ENCODE measurements around the gene RAB4A.

DNA sequence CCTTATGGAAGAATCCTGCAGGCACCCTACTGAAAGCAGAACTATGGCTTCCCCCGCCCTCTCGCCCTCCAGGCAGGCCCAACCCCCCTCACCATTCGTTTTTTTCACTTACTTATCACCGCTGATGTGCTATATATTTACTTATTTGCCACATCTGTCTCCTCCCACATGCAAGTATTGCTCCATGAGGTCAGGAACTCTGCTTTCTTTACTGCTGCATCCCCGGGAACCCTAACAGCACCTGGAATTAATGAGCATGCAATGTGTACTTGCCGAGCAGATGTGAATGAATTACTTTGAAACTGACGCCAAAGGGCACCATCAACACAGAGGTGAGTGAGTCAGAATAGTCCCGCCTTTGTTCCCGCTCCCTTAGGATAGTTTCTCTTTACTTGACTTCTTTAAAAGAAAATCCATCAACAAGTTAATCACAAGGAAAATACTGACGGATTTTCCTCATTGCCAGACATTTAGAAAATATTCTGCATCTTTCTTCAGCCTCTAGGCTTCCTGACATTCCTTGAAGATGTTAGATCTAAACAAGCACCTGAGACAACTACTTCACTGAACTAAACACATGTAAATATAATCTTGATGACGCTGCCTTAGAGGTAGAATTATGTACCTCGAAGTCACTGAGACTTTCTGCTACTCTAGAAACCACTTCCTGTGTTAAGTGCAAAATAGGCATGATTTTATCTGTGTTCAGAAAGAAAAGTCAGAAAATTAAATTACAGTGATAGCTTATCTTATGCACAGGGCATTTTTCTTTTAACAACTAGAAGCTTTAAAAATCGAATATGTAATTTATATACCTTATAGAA is 17.5 kb upstream of the RAB4A start:
- no peak for TF ChIP-seq POLR2A (IDR thresholded peaks at IDR 0.05; ENCODE audit: low read depth, low read length)
- no peak for TF ChIP-seq POLR2AphosphoS5 (IDR thresholded peaks at IDR 0.05; ENCODE audit: low read depth, low read length)
- no peak for TF ChIP-seq TAF1 (IDR thresholded peaks at IDR 0.05; ENCODE audit: low read depth, low read length)
